ENCODE results near the gene CD9.
"Not testable (repeated sequence)": the region's sequence is repeated elsewhere in the genome, so short reads cannot be mapped to it uniquely, and the experiment has no call there.

The CD9 gene

GRCh38 chr12:6180268-6181051 is 19.7 kb upstream of the CD9 start:
- DNase-seq, result no peak

GRCh38 chr12:6181166-6181565 is 19.0 kb upstream of the CD9 start:
- DNase-seq, result no peak

GRCh38 chr12:6181583-6182278 is 18.5 kb upstream of the CD9 start:
- no peak for DNase-seq

GRCh38 chr12:6182279-6182898 is 17.8 kb upstream of the CD9 start:
- DNase-seq, result peak; percentile 58 to 67

- DNase-seq, result no peak
These were observed 16.3 kb upstream of the CD9 start for GRCh38 chr12:6183689-6184428.

- DNase-seq, result no peak
These were observed 14.0 kb upstream of the CD9 start for GRCh38 chr12:6185961-6186827.

GRCh38 chr12:6187948-6188793 is 12.0 kb upstream of the CD9 start:
- DNase-seq, result peak in 1 of 2 experiments; percentile 30

GRCh38 chr12:6189028-6189427 is 11.2 kb upstream of the CD9 start:
- no peak for DNase-seq

- not testable (repeated sequence) for DNase-seq
These were observed 10.1 kb upstream of the CD9 start for GRCh38 chr12:6189952-6190598.

- DNase-seq, result not testable (repeated sequence)
These were observed 9.3 kb upstream of the CD9 start for GRCh38 chr12:6190767-6191530.

GRCh38 chr12:6192604-6193380 is 7.4 kb upstream of the CD9 start:
- DNase-seq, result no peak

- peak; percentile 31 to 77 for DNase-seq
These were observed 6.1 kb upstream of the CD9 start for GRCh38 chr12:6193853-6194815.

GRCh38 chr12:6195665-6196535 is 4.3 kb upstream of the CD9 start:
- DNase-seq, result peak; percentile 72 to 75

GRCh38 chr12:6198051-6198450 is 2.1 kb upstream of the CD9 start:
- no peak for DNase-seq

- DNase-seq, result no peak
These were observed 1.6 kb upstream of the CD9 start for GRCh38 chr12:6198556-6198955.

GRCh38 chr12:6198985-6199530 is 1.1 kb upstream of the CD9 start:
- no peak for DNase-seq
